Upper lobe of right lung (tissue), 1 donor: ENCODE data around the gene TCEAL1. TPM values are rescaled to one million over a fixed set of nuclear protein-coding genes. Genes with fewer than 3 reads are reported as not detected.
"Not testable (repeated sequence)": the region's sequence is repeated elsewhere in the genome, so short reads cannot be mapped to it uniquely, and the experiment has no call there.

Experiments used
- ATAC-seq: fragments of 200-7000 bp; cut with Tn5 transposase; one replicate; pipeline ENCODE4 v1.9.1; 2020; ENCODE audit warnings: mild to moderate bottlenecking, moderate library complexity
- DNase-seq: peaks from one replicate; pipeline ENCODE4 v3.0.0-alpha.2; 2020
- H3K27ac ChIP-seq: fragments of 200-600 bp; one replicate; pipeline ENCODE4 v1.8.0; 2022
- H3K27me3 ChIP-seq: fragments of 200-600 bp; one replicate; pipeline ENCODE4 v1.8.0; 2022; ENCODE audit warnings: mild to moderate bottlenecking
- H3K36me3 ChIP-seq: fragments of 200-600 bp; one replicate; pipeline ENCODE4 v1.8.0; 2022
- H3K4me1 ChIP-seq: fragments of 200-600 bp; one replicate; pipeline ENCODE4 v1.8.0; 2022
- H3K4me3 ChIP-seq: fragments of 200-600 bp; one replicate; pipeline ENCODE4 v1.8.0; 2022; ENCODE audit warnings: mild to moderate bottlenecking
- H3K9me3 ChIP-seq: fragments of 200-600 bp; one replicate; pipeline ENCODE4 v1.8.0; 2022
- CTCF ChIP-seq: fragments of 200-600 bp; IDR thresholded peaks from one replicate; pipeline ENCODE4 v1.8.0; 2022; ENCODE audit warnings: antibody characterized with exemption
- intact Hi-C: fragments of 100-400 bp; cut with DNase I; formaldehyde crosslinking; loops from one replicate; pipeline ENCODE4 v1.11.0; 2022
- total RNA-seq: library from RNA; stranded (reverse); fragmentation: NEBNext Ultra II Directional; extraction: Animal tissue kit (Norgen Biotek cat#: 25700); gene quantifications from one replicate; pipeline ENCODE4 v1.2.1, GENCODE V29; 2021
- donor health status: DM: no; HTN: yes; CAD: no; lungs with severe emphysema.

The TCEAL1 gene
- total RNA-seq, 1 donor from 2014 or later = 31.0 TPM

DNA sequence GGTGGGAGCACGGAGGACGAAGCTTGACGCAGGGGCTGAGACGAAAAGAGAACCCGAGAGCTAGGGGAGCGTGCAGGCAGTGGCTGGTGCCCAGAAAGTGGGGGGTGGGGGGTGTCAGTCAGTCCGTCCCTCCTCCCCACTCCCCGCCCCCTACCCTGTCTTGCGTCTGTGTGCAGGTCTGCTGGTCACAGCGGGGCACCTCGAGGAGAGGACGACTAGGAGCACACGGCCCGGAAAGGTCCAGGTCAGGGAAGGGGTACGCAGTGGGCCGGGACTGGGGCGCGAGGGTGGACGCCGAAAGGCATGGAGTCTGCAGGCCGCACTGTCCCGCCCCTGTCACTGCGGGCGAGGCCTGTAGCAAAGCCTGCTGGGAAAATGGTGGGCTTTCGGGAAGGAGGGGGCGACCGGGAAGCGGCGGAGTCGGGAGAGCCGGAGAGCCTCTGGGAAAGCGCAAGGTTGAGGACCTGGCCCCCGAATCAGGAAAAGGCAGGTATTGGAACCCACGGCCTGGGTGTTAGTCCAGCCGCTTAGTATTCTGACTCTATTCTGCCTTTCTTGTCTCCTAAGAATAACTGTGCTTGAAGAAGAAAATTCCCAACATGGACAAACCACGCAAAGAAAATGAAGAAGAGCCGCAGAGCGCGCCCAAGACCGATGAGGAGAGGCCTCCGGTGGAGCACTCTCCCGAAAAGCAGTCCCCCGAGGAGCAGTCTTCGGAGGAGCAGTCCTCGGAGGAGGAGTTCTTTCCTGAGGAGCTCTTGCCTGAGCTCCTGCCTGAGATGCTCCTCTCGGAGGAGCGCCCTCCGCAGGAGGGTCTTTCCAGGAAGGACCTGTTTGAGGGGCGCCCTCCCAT is 769 bp downstream of the TCEAL1 start:
- H3K27me3 ChIP-seq = no peaks in the 10 kb centered on the region
- H3K36me3 ChIP-seq = no peaks in the 10 kb centered on the region
- H3K4me3 ChIP-seq = peak overlapping the region; percentile 62
- intact Hi-C loops = no loop called here
- ATAC-seq = peak; percentile 91
- no peaks in the 10 kb centered on the region for H3K9me3 ChIP-seq
- H3K27ac ChIP-seq = peak overlapping the region; percentile 88
- H3K4me1 ChIP-seq = no peaks in the 10 kb centered on the region
- TF ChIP-seq CTCF = peak; percentile 43
- DNase-seq = peak; percentile 81

GRCh38 chrX:103630171-103630511 is 1.4 kb downstream of the TCEAL1 start:
- TF ChIP-seq CTCF = no peak
- intact Hi-C loops = no loop called here

DNA sequence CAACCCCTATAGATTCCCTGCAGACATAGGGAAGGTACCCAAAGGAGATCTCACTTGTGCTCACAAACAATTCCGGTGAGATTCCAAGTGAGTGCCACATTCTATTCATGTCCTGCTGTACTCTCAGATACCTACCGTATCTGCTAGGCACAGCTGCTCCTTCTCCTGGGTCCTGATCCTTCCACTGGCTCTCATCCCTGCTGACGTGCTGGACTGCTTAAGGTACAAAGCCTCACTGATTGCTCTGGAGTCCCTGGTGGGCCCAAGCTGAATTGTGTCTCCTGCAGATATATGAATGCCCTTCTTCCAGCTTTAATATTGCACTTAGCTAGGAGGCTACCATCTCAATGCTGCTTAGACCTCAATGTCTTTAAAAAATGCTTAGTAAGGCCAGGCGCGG is 2.4 kb downstream of the TCEAL1 start:
- intact Hi-C loops = no loop called here
- H3K9me3 ChIP-seq = no peaks in the 10 kb centered on the region
- H3K27ac ChIP-seq = no peak overlapping the region
- ATAC-seq = no peak
- no peaks in the 10 kb centered on the region for H3K27me3 ChIP-seq
- no peaks in the 10 kb centered on the region for H3K4me1 ChIP-seq
- TF ChIP-seq CTCF = no peak
- H3K4me3 ChIP-seq = no peak overlapping the region
- DNase-seq = no peak
- H3K36me3 ChIP-seq = no peaks in the 10 kb centered on the region

More at GRCh38 chrX:103630171-103630511, 1.4 kb downstream of the TCEAL1 start:
- Histone ChIP-seq H3K27ac (peak overlapping the region; percentile 88), H3K4me3 (peak overlapping the region; percentile 62), H3K36me3 (no peaks in the 10 kb centered on the region), H3K4me1 (no peaks in the 10 kb centered on the region), H3K9me3 (no peaks in the 10 kb centered on the region), H3K27me3 (no peaks in the 10 kb centered on the region)
- ATAC-seq (no peak), DNase-seq (no peak)

DNA sequence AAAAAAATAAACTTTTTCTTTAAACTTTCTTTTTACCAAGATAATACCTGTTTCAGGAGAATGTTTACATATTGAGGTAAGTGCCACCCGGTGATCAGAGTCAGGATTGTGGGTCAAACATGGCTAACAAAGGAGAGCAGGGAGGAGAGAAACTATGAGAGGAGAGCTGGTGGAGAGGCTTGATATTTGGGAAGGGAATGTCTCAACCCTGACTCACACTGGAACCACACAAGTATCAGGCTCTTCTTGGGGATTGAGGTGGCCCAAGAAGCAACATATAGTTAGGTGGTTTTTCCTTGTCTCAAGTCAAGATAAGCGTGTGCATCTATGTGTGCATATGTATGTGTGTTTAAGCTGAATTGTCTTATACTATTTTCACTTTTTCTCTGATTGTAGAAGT is 6.7 kb downstream of the TCEAL1 start:
- Histone ChIP-seq H3K4me3 (no peak overlapping the region), H3K27ac (no peak overlapping the region), H3K9me3 (no peaks in the 10 kb centered on the region), H3K4me1 (no peaks in the 10 kb centered on the region), H3K27me3 (no peaks in the 10 kb centered on the region), H3K36me3 (no peaks in the 10 kb centered on the region)
- intact Hi-C loops = no loop called here
- no peak for DNase-seq
- no peak for ATAC-seq
- TF ChIP-seq CTCF = no peak

DNA sequence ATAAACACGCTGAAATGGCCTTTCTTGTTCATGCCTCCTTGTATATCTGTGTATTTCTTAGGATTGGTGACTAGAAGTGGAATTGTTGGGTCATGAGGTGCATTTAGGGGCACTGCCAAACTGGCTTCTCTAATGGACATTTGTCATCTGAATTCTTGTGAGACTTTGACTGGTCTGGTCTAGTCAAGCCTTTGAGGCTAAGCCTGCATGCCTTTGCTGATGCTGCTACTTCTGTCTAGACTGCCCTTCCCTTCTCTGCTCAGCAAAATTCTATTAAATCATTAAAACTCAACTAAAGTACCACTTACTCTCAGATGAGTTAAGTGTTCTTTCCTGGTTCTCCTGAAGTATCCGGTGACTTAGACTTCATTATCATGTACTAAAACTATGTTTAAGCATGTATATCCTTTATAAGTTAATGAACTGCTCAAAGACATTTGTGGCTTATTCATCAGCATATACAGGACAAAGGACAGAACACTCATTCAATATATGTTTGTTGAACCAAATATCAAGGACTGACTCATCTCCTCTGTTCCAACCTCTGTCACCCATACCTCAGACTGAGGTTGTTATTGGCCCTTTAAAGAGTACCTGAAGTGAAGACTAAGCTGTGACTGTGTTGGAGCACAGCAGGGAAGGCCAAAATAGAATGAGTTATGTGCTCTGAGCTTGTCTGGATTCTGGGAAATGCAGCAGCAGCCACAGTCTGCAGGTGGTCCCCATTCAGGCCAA is 9.0 kb downstream of the TCEAL1 start:
- Histone ChIP-seq H3K27ac (no peak overlapping the region), H3K4me1 (no peaks in the 10 kb centered on the region), H3K36me3 (no peaks in the 10 kb centered on the region), H3K4me3 (no peak overlapping the region), H3K27me3 (no peaks in the 10 kb centered on the region), H3K9me3 (no peaks in the 10 kb centered on the region)
- intact Hi-C loops = no loop called here
- ATAC-seq (no peak), DNase-seq (no peak)
- no peak for TF ChIP-seq CTCF

- H3K4me1 ChIP-seq, H3K27me3 ChIP-seq, H3K4me3 ChIP-seq, DNase-seq, H3K36me3 ChIP-seq, H3K9me3 ChIP-seq, intact Hi-C loops, H3K27ac ChIP-seq: not testable (repeated sequence)
- peak; percentile 80 for ATAC-seq
Observed at GRCh38 chrX:103638479-103639346, 9.9 kb downstream of the TCEAL1 start.
